ENCODE measurements around the gene ZNRF2. TPM values are rescaled to one million over a fixed set of nuclear protein-coding genes. Genes with fewer than 3 reads are reported as not detected.

Gene ZNRF2
- total RNA-seq, 4 donors from 2014 or later: 23.8 to 39.3 (median 34.6) TPM

GRCh38 chr7:30367561-30367960 is 83.2 kb downstream of the ZNRF2 start:
- Histone ChIP-seq H3K36me3 (peaks cover 12% of the 10 kb centered on the region), H3K27me3 (no peaks in the 10 kb centered on the region), H3K27ac (no peak overlapping the region), H3K9me3 (no peaks in the 10 kb centered on the region), H3K4me1 (peaks cover 5% of the 10 kb centered on the region), H3K4me3 (no peak overlapping the region)
- 78% methylated on average over 2 of the region's 2 CpGs for WGBS
- TF ChIP-seq POLR2A (IDR thresholded peaks at IDR 0.05): no peak
- no peak for TF ChIP-seq CTCF (IDR thresholded peaks at IDR 0.05)
- TF ChIP-seq EP300 (IDR thresholded peaks at IDR 0.05): no peak
- no peak for TF ChIP-seq POLR2AphosphoS5 (IDR thresholded peaks at IDR 0.05)
- DNase-seq (ENCODE audit: low spot score in 2 of 2): no peak

GRCh38 chr7:30369879-30370278 is 85.5 kb downstream of the ZNRF2 start:
- Histone ChIP-seq H3K4me3 (no peak overlapping the region), H3K27me3 (no peaks in the 10 kb centered on the region), H3K27ac (no peak overlapping the region), H3K9me3 (no peaks in the 10 kb centered on the region), H3K36me3 (peaks cover 12% of the 10 kb centered on the region), H3K4me1 (no peaks in the 10 kb centered on the region)
- TF ChIP-seq EP300 (IDR thresholded peaks at IDR 0.05) (no peak), POLR2AphosphoS5 (IDR thresholded peaks at IDR 0.05) (no peak), CTCF (IDR thresholded peaks at IDR 0.05) (no peak), POLR2A (IDR thresholded peaks at IDR 0.05) (no peak)
- no peak for DNase-seq (ENCODE audit: low spot score in 2 of 2)

GRCh38 chr7:30371321-30371720 is 86.9 kb downstream of the ZNRF2 start:
- no peaks in the 10 kb centered on the region for H3K27me3 ChIP-seq
- H3K27ac ChIP-seq: no peak overlapping the region
- no peak for DNase-seq (ENCODE audit: low spot score in 2 of 2)
- WGBS: over 99% methylated on average over 5 of the region's 5 CpGs
- no peaks in the 10 kb centered on the region for H3K4me1 ChIP-seq
- peaks cover 12% of the 10 kb centered on the region for H3K36me3 ChIP-seq
- TF ChIP-seq EP300 (IDR thresholded peaks at IDR 0.05): no peak
- TF ChIP-seq CTCF (IDR thresholded peaks at IDR 0.05): no peak
- no peak for TF ChIP-seq POLR2A (IDR thresholded peaks at IDR 0.05)
- TF ChIP-seq POLR2AphosphoS5 (IDR thresholded peaks at IDR 0.05): no peak
- no peak overlapping the region for H3K4me3 ChIP-seq
- H3K9me3 ChIP-seq: no peaks in the 10 kb centered on the region

- Histone ChIP-seq H3K4me1 (no peaks in the 10 kb centered on the region), H3K36me3 (no peaks in the 10 kb centered on the region), H3K4me3 (no peak overlapping the region), H3K27ac (no peak overlapping the region), H3K27me3 (no peaks in the 10 kb centered on the region), H3K9me3 (peaks cover 6% of the 10 kb centered on the region)
- 76% methylated on average over 1 of the region's 1 CpG for WGBS
- no peak for TF ChIP-seq POLR2A (IDR thresholded peaks at IDR 0.05)
- TF ChIP-seq POLR2AphosphoS5 (IDR thresholded peaks at IDR 0.05): no peak
- no peak for TF ChIP-seq CTCF (IDR thresholded peaks at IDR 0.05)
- no peak for TF ChIP-seq EP300 (IDR thresholded peaks at IDR 0.05)
- no peak for DNase-seq (ENCODE audit: low spot score in 2 of 2)
Observed at GRCh38 chr7:30378275-30378674, 93.9 kb downstream of the ZNRF2 start.

- Histone ChIP-seq H3K27me3 (no peaks in the 10 kb centered on the region), H3K9me3 (peaks cover 6% of the 10 kb centered on the region), H3K4me1 (no peaks in the 10 kb centered on the region), H3K36me3 (no peaks in the 10 kb centered on the region), H3K27ac (no peak overlapping the region), H3K4me3 (no peak overlapping the region)
- no peak for TF ChIP-seq POLR2AphosphoS5 (IDR thresholded peaks at IDR 0.05)
- TF ChIP-seq POLR2A (IDR thresholded peaks at IDR 0.05): no peak
- no peak for TF ChIP-seq CTCF (IDR thresholded peaks at IDR 0.05)
- no peak for TF ChIP-seq EP300 (IDR thresholded peaks at IDR 0.05)
- DNase-seq (ENCODE audit: low spot score in 2 of 2): no peak
- 59% methylated on average over 4 of the region's 4 CpGs for WGBS
Observed at GRCh38 chr7:30379131-30379530, 94.7 kb downstream of the ZNRF2 start.
